ENCODE results near the gene RNF146.

RNF146 gene

GRCh38 chr6:127290391-127291265 lies 24.0 kb downstream of the RNF146 start:
- Histone ChIP-seq H3K27ac (replicated peaks) (no peak overlapping the region), H3K4me3 (replicated peaks; ENCODE audit: insufficient read depth, low read length) (no peak overlapping the region), H3K27me3 (ENCODE audit: insufficient read depth, poor library complexity, severe bottlenecking) (no peaks in the 10 kb centered on the region)
- TF ChIP-seq SPI1 (IDR thresholded peaks at IDR 0.05; ENCODE audit: borderline replicate concordance, low read depth) (no peak), GABPA (IDR thresholded peaks at IDR 0.05; ENCODE audit: low read depth) (no peak), POLR2AphosphoS5 (IDR thresholded peaks at IDR 0.05; ENCODE audit: low read depth) (no peak)
- TF ChIP-seq, protein P1, sequence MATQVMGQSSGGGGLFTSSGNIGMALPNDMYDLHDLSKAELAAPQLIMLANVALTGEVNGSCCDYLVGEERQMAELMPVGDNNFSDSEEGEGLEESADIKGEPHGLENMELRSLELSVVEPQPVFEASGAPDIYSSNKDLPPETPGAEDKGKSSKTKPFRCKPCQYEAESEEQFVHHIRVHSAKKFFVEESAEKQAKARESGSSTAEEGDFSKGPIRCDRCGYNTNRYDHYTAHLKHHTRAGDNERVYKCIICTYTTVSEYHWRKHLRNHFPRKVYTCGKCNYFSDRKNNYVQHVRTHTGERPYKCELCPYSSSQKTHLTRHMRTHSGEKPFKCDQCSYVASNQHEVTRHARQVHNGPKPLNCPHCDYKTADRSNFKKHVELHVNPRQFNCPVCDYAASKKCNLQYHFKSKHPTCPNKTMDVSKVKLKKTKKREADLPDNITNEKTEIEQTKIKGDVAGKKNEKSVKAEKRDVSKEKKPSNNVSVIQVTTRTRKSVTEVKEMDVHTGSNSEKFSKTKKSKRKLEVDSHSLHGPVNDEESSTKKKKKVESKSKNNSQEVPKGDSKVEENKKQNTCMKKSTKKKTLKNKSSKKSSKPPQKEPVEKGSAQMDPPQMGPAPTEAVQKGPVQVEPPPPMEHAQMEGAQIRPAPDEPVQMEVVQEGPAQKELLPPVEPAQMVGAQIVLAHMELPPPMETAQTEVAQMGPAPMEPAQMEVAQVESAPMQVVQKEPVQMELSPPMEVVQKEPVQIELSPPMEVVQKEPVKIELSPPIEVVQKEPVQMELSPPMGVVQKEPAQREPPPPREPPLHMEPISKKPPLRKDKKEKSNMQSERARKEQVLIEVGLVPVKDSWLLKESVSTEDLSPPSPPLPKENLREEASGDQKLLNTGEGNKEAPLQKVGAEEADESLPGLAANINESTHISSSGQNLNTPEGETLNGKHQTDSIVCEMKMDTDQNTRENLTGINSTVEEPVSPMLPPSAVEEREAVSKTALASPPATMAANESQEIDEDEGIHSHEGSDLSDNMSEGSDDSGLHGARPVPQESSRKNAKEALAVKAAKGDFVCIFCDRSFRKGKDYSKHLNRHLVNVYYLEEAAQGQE (IDR thresholded peaks at IDR 0.05; ENCODE audit: insufficient replicate concordance, low read depth): no peak
- DNase-seq (ENCODE audit: low read depth in 1 of 2, low spot score in 1 of 2): no peak

DNA sequence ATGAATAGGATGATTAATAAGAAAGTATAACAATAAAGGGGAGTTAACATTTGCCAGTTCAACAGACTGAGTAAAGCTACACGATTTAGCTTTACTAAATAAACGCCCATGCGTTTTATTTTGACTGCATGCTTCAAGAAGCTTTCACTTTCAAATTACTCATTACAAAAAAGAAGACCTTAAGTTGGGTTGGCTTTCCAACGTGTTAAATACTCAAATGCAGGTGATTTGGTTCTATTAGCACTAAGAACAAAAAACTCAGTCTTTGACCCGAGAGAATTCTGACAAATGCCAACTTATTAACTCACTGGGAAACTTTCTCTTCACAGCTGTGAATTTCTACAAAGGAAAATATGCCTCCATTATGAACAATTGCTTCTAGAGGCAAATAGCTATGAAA lies 24.8 kb downstream of the RNF146 start:
- H3K27me3 ChIP-seq (ENCODE audit: insufficient read depth, poor library complexity, severe bottlenecking): no peaks in the 10 kb centered on the region
- DNase-seq (ENCODE audit: low read depth in 1 of 2, low spot score in 1 of 2): no peak
- no peak overlapping the region for H3K4me3 ChIP-seq (replicated peaks; ENCODE audit: insufficient read depth, low read length)
- TF ChIP-seq, protein P1 (IDR thresholded peaks at IDR 0.05; ENCODE audit: insufficient replicate concordance, low read depth): no peak
- TF ChIP-seq POLR2AphosphoS5 (IDR thresholded peaks at IDR 0.05; ENCODE audit: low read depth): no peak
- TF ChIP-seq SPI1 (IDR thresholded peaks at IDR 0.05; ENCODE audit: borderline replicate concordance, low read depth): no peak
- no peak for TF ChIP-seq CTCF (IDR thresholded peaks at IDR 0.05; ENCODE audit: insufficient read depth, low read length)
- TF ChIP-seq GABPA (IDR thresholded peaks at IDR 0.05; ENCODE audit: low read depth): no peak
- no peak overlapping the region for H3K27ac ChIP-seq (replicated peaks)

DNA sequence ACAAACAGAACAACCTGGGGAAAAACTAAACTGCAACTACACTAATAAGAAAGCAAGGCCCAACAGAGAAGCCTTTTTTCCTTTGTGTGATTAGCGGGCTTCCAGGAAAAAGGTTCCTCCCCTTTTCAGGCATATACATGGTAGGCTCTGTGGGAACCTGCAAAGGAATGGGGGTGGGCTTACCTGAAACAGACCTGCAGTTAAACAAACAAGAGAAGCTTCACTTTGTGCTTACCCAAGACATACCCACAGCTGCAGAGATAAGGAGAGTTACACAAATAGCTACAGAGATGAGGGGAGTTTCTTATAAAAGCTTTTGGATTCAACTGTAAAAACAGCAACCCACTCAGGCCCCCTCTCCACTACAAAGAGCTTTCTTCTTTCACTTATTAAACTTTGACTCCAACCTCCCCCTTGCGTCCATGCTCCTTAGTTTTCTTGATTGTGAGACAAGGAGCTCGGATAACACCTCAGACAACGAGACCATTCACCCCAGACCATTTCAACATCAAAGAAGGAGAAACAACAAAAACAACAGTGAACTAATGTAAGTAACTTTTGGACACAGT lies 30.9 kb downstream of the RNF146 start:
- H3K4me3 ChIP-seq (replicated peaks; ENCODE audit: insufficient read depth, low read length): no peak overlapping the region
- no peaks in the 10 kb centered on the region for H3K27me3 ChIP-seq (ENCODE audit: insufficient read depth, poor library complexity, severe bottlenecking)
- TF ChIP-seq CTCF (IDR thresholded peaks at IDR 0.05; ENCODE audit: insufficient read depth, low read length) (no peak), POLR2AphosphoS5 (IDR thresholded peaks at IDR 0.05; ENCODE audit: low read depth) (no peak), SPI1 (IDR thresholded peaks at IDR 0.05; ENCODE audit: borderline replicate concordance, low read depth) (no peak)
- TF ChIP-seq, protein P1 (IDR thresholded peaks at IDR 0.05; ENCODE audit: insufficient replicate concordance, low read depth): no peak
- no peak for DNase-seq (ENCODE audit: low read depth in 1 of 2, low spot score in 1 of 2)
- H3K27ac ChIP-seq (replicated peaks): no peak overlapping the region

Data from HL-60 (cell line).